ENCODE results near the gene N4BP2L1. TPM values are rescaled to one million over a fixed set of nuclear protein-coding genes. Genes with fewer than 3 reads are reported as not detected.
A peak's percentile ranks its signal among the peaks of the same experiment; 100 is the strongest.

Gene N4BP2L1
- total RNA-seq (2021; fragmentation: NEBNext Ultra II Directional; extraction: Animal tissue kit (Norgen Biotek cat#: 25700)) = under 1 TPM; 0.08 to 0.60 (median 0.33) TPM
- long read RNA-seq = 0 reads

GRCh38 chr13:32427852-32428580 is at the start of gene N4BP2L1:
N4BP2L1 (minus strand) TSS chr13:32428130; CDS start chr13:32428082, 48 bp downstream.
- Mint-ChIP-seq H3K27me3 (ENCODE audit: insufficient read depth) (peaks cover 4% of the 10 kb centered on the region; the same call in 1 of the 2 replicates), H3K27ac (peak within 1 kb of the TSS; percentile 32; the same call in 1 of the 2 replicates), H3K36me3 (ENCODE audit: low read depth) (peaks cover 9% of the 10 kb centered on the region), H3K4me1 (ENCODE audit: low read depth) (peaks cover 20% of the 10 kb centered on the region), H3K4me3 (peak within 1 kb of the TSS; percentile 77), H3K9me3 (no peaks in the 10 kb centered on the region)
- TF ChIP-seq, protein P1, sequence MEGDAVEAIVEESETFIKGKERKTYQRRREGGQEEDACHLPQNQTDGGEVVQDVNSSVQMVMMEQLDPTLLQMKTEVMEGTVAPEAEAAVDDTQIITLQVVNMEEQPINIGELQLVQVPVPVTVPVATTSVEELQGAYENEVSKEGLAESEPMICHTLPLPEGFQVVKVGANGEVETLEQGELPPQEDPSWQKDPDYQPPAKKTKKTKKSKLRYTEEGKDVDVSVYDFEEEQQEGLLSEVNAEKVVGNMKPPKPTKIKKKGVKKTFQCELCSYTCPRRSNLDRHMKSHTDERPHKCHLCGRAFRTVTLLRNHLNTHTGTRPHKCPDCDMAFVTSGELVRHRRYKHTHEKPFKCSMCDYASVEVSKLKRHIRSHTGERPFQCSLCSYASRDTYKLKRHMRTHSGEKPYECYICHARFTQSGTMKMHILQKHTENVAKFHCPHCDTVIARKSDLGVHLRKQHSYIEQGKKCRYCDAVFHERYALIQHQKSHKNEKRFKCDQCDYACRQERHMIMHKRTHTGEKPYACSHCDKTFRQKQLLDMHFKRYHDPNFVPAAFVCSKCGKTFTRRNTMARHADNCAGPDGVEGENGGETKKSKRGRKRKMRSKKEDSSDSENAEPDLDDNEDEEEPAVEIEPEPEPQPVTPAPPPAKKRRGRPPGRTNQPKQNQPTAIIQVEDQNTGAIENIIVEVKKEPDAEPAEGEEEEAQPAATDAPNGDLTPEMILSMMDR (IDR thresholded peaks at IDR 0.05) = no peak
- no peak for DNase-seq

GRCh38 chr13:32476892-32477291 is 49.0 kb upstream of the N4BP2L1 start:
- no peak for DNase-seq
- TF ChIP-seq, protein P1 (IDR thresholded peaks at IDR 0.05) = no peak
- Mint-ChIP-seq H3K36me3 (ENCODE audit: low read depth) (0 out of 2 replicates have a peak, but pooled peaks cover 5% of the 10 kb centered on the region), H3K4me1 (ENCODE audit: low read depth) (no peaks in the 10 kb centered on the region), H3K27me3 (ENCODE audit: insufficient read depth) (no peaks in the 10 kb centered on the region), H3K4me3 (no peak overlapping the region), H3K27ac (no peak overlapping the region), H3K9me3 (no peaks in the 10 kb centered on the region)

- no peak for DNase-seq
- no peaks in the 10 kb centered on the region for H3K4me1 Mint-ChIP-seq (ENCODE audit: low read depth)
- 0 out of 2 replicates have a peak, but pooled peaks cover 5% of the 10 kb centered on the region for H3K36me3 Mint-ChIP-seq (ENCODE audit: low read depth)
- no peaks in the 10 kb centered on the region for H3K27me3 Mint-ChIP-seq (ENCODE audit: insufficient read depth)
- TF ChIP-seq, protein P1 (IDR thresholded peaks at IDR 0.05) = no peak
- no peak overlapping the region for H3K27ac Mint-ChIP-seq
- no peak overlapping the region for H3K4me3 Mint-ChIP-seq
- H3K9me3 Mint-ChIP-seq = no peaks in the 10 kb centered on the region
Observed at GRCh38 chr13:32476021-32476731, 48.2 kb upstream of the N4BP2L1 start.

- H3K27me3 Mint-ChIP-seq (ENCODE audit: insufficient read depth) = no peaks in the 10 kb centered on the region
- no peaks in the 10 kb centered on the region for H3K9me3 Mint-ChIP-seq
- H3K36me3 Mint-ChIP-seq (ENCODE audit: low read depth) = 0 out of 2 replicates have a peak, but pooled peaks cover 5% of the 10 kb centered on the region
- no peaks in the 10 kb centered on the region for H3K4me1 Mint-ChIP-seq (ENCODE audit: low read depth)
- no peak for DNase-seq
- TF ChIP-seq, protein P1 (IDR thresholded peaks at IDR 0.05) = no peak
- H3K4me3 Mint-ChIP-seq = no peak overlapping the region
- no peak overlapping the region for H3K27ac Mint-ChIP-seq
Observed at GRCh38 chr13:32474999-32475792, 47.3 kb upstream of the N4BP2L1 start.

DNA sequence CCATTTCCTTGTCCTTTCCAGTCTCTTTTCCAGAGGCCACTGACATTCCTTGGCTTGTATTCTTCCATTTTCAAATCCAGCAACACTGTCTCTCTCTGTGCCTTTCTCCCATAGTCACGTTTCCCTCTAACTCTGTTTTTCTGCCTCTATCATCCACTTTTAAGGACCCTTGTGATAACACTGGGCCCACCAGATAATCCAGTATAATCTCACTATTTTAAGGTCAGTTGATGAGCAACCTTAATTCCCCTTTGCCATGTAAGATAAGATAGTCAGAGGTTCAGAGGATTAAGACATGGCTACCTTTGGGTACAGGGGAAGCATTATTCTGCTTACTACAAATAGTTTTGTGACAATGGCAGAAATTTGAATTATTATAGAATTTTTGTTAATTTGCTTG is 45.7 kb upstream of the N4BP2L1 start:
- H3K4me1 Mint-ChIP-seq (ENCODE audit: low read depth) = no peaks in the 10 kb centered on the region
- no peaks in the 10 kb centered on the region; the same call in 1 of the 2 replicates for H3K27me3 Mint-ChIP-seq (ENCODE audit: insufficient read depth)
- no peak overlapping the region; the same call in 1 of the 2 replicates for H3K27ac Mint-ChIP-seq
- TF ChIP-seq, protein P1 (IDR thresholded peaks at IDR 0.05) = no peak
- no peak for DNase-seq
- H3K9me3 Mint-ChIP-seq = no peaks in the 10 kb centered on the region
- no peak overlapping the region for H3K4me3 Mint-ChIP-seq
- H3K36me3 Mint-ChIP-seq (ENCODE audit: low read depth) = 0 out of 2 replicates have a peak, but pooled peaks cover 3% of the 10 kb centered on the region
